ENCODE data around the gene GABRB1. TPM values are rescaled to one million over a fixed set of nuclear protein-coding genes. Genes with fewer than 3 reads are reported as not detected.

GABRB1 gene
- polyA plus RNA-seq, 3 donors from 2014 or later: not detected

GRCh38 chr4:47057991-47058390 is 26.6 kb downstream of the GABRB1 start:
- H3K4me1 Mint-ChIP-seq: no peaks in the 10 kb centered on the region
- peaks cover 0 to 7% (median 4%) of the 10 kb centered on the region in 3 donors for H3K27me3 Mint-ChIP-seq (ENCODE audit: low read depth in 3 of 3)
- no peak for DNase-seq
- peaks cover 0 to 2% (median 0%) of the 10 kb centered on the region in 6 donors for H3K9me3 Mint-ChIP-seq
- no peak overlapping the region for H3K4me3 Mint-ChIP-seq
- H3K36me3 Mint-ChIP-seq: no peaks in the 10 kb centered on the region
- H3K27ac Mint-ChIP-seq: no peak overlapping the region

- DNase-seq: no peak
- no peak overlapping the region for H3K4me3 Mint-ChIP-seq
- H3K9me3 Mint-ChIP-seq: peaks cover 0 to 5% (median 0%) of the 10 kb centered on the region in 6 donors
- no peaks in the 10 kb centered on the region for H3K4me1 Mint-ChIP-seq
- peaks cover 0 to 4% (median 0%) of the 10 kb centered on the region in 3 donors for H3K36me3 Mint-ChIP-seq
- H3K27me3 Mint-ChIP-seq (ENCODE audit: low read depth in 3 of 3): peaks cover 0 to 9% (median 4%) of the 10 kb centered on the region in 3 donors
- no peak overlapping the region for H3K27ac Mint-ChIP-seq
Measured at GRCh38 chr4:47060561-47060960, 29.2 kb downstream of the GABRB1 start.

GRCh38 chr4:47061435-47061834 is 30.1 kb downstream of the GABRB1 start:
- Mint-ChIP-seq H3K4me3 (no peak overlapping the region), H3K4me1 (no peaks in the 10 kb centered on the region), H3K36me3 (peaks cover 0 to 4% (median 0%) of the 10 kb centered on the region in 3 donors), H3K27ac (no peak overlapping the region), H3K9me3 (peaks cover 0 to 5% (median 0%) of the 10 kb centered on the region in 6 donors), H3K27me3 (ENCODE audit: low read depth in 3 of 3) (peaks cover 0 to 4% (median 0%) of the 10 kb centered on the region in 3 donors)
- DNase-seq: no peak

GRCh38 chr4:47065051-47065481 is 33.7 kb downstream of the GABRB1 start:
- DNase-seq: no peak
- no peaks in the 10 kb centered on the region for H3K4me1 Mint-ChIP-seq
- peaks cover 0 to 4% (median 0%) of the 10 kb centered on the region in 3 donors for H3K36me3 Mint-ChIP-seq
- peak overlapping the region in 1 of 6 donors; percentile 15 for H3K27ac Mint-ChIP-seq
- peaks cover 0 to 5% (median under 1%) of the 10 kb centered on the region in 6 donors for H3K9me3 Mint-ChIP-seq
- no peak overlapping the region for H3K4me3 Mint-ChIP-seq
- peaks cover 0 to 3% (median 2%) of the 10 kb centered on the region in 3 donors for H3K27me3 Mint-ChIP-seq (ENCODE audit: low read depth in 3 of 3)

- peaks cover 0 to 4% (median 0%) of the 10 kb centered on the region in 6 donors for H3K9me3 Mint-ChIP-seq
- DNase-seq: no peak
- no peak overlapping the region for H3K27ac Mint-ChIP-seq
- no peaks in the 10 kb centered on the region for H3K36me3 Mint-ChIP-seq
- no peak overlapping the region for H3K4me3 Mint-ChIP-seq
- H3K4me1 Mint-ChIP-seq: no peaks in the 10 kb centered on the region
- peaks cover 0 to 4% (median 2%) of the 10 kb centered on the region in 3 donors for H3K27me3 Mint-ChIP-seq (ENCODE audit: low read depth in 3 of 3)
Measured at GRCh38 chr4:47068986-47069385, 37.6 kb downstream of the GABRB1 start.

GRCh38 chr4:47071901-47072341 is 40.6 kb downstream of the GABRB1 start:
- H3K36me3 Mint-ChIP-seq: no peaks in the 10 kb centered on the region
- DNase-seq: no peak
- no peaks in the 10 kb centered on the region for H3K4me1 Mint-ChIP-seq
- no peak overlapping the region for H3K27ac Mint-ChIP-seq
- no peak overlapping the region for H3K4me3 Mint-ChIP-seq
- peaks cover 0 to 2% (median 0%) of the 10 kb centered on the region in 6 donors for H3K9me3 Mint-ChIP-seq
- peaks cover 0 to 4% (median 4%) of the 10 kb centered on the region in 3 donors for H3K27me3 Mint-ChIP-seq (ENCODE audit: low read depth in 3 of 3)

- Mint-ChIP-seq H3K27ac (no peak overlapping the region), H3K9me3 (peaks cover 0 to 4% (median 0%) of the 10 kb centered on the region in 6 donors), H3K4me1 (no peaks in the 10 kb centered on the region), H3K27me3 (ENCODE audit: low read depth in 3 of 3) (peaks cover 0 to 7% (median 4%) of the 10 kb centered on the region in 3 donors), H3K36me3 (no peaks in the 10 kb centered on the region), H3K4me3 (no peak overlapping the region)
- no peak for DNase-seq
Measured at GRCh38 chr4:47073647-47074046, 42.3 kb downstream of the GABRB1 start.

- H3K4me3 Mint-ChIP-seq: no peak overlapping the region
- H3K4me1 Mint-ChIP-seq: no peaks in the 10 kb centered on the region
- H3K27me3 Mint-ChIP-seq (ENCODE audit: low read depth in 3 of 3): peaks cover 0 to 7% (median 1%) of the 10 kb centered on the region in 3 donors
- no peak for DNase-seq
- peaks cover 0 to 7% (median 0%) of the 10 kb centered on the region in 6 donors for H3K9me3 Mint-ChIP-seq
- H3K27ac Mint-ChIP-seq: no peak overlapping the region
- no peaks in the 10 kb centered on the region for H3K36me3 Mint-ChIP-seq
Measured at GRCh38 chr4:47074816-47075215, 43.4 kb downstream of the GABRB1 start.

GRCh38 chr4:47075262-47075661 is 43.9 kb downstream of the GABRB1 start:
- Mint-ChIP-seq H3K27me3 (ENCODE audit: low read depth in 3 of 3) (peaks cover 0 to 7% (median 1%) of the 10 kb centered on the region in 3 donors), H3K4me1 (no peaks in the 10 kb centered on the region), H3K27ac (no peak overlapping the region), H3K4me3 (no peak overlapping the region), H3K36me3 (no peaks in the 10 kb centered on the region), H3K9me3 (peaks cover 0 to 7% (median 0%) of the 10 kb centered on the region in 6 donors)
- no peak for DNase-seq

GRCh38 chr4:47075919-47076318 is 44.6 kb downstream of the GABRB1 start:
- peaks cover 0 to 5% (median 0%) of the 10 kb centered on the region in 6 donors for H3K9me3 Mint-ChIP-seq
- no peaks in the 10 kb centered on the region for H3K36me3 Mint-ChIP-seq
- no peak overlapping the region for H3K27ac Mint-ChIP-seq
- H3K4me3 Mint-ChIP-seq: no peak overlapping the region
- H3K27me3 Mint-ChIP-seq (ENCODE audit: low read depth in 3 of 3): peaks cover 0 to 5% (median 0%) of the 10 kb centered on the region in 3 donors
- DNase-seq: no peak
- H3K4me1 Mint-ChIP-seq: no peaks in the 10 kb centered on the region

- no peak overlapping the region for H3K4me3 Mint-ChIP-seq
Measured at GRCh38 chr4:47084111-47084510, 52.7 kb downstream of the GABRB1 start.

GRCh38 chr4:47084795-47085194 is 53.4 kb downstream of the GABRB1 start:
- H3K36me3 Mint-ChIP-seq: no peaks in the 10 kb centered on the region
- H3K9me3 Mint-ChIP-seq: no peaks in the 10 kb centered on the region
- DNase-seq: no peak
- no peaks in the 10 kb centered on the region for H3K4me1 Mint-ChIP-seq
- H3K27ac Mint-ChIP-seq: no peak overlapping the region
- H3K4me3 Mint-ChIP-seq: no peak overlapping the region
- H3K27me3 Mint-ChIP-seq (ENCODE audit: low read depth in 3 of 3): peaks cover 2 to 9% (median 6%) of the 10 kb centered on the region in 3 donors

More at GRCh38 chr4:47084111-47084510, 52.7 kb downstream of the GABRB1 start:
- H3K36me3 Mint-ChIP-seq: no peaks in the 10 kb centered on the region
- H3K9me3 Mint-ChIP-seq: no peaks in the 10 kb centered on the region
- DNase-seq: no peak
- H3K4me1 Mint-ChIP-seq: no peaks in the 10 kb centered on the region
- peaks cover 2 to 9% (median 6%) of the 10 kb centered on the region in 3 donors for H3K27me3 Mint-ChIP-seq (ENCODE audit: low read depth in 3 of 3)
- H3K27ac Mint-ChIP-seq: no peak overlapping the region

GRCh38 chr4:47088298-47088697 is 56.9 kb downstream of the GABRB1 start:
- Mint-ChIP-seq H3K36me3 (no peaks in the 10 kb centered on the region), H3K9me3 (no peaks in the 10 kb centered on the region), H3K27me3 (ENCODE audit: low read depth in 3 of 3) (peaks cover 1 to 6% (median 2%) of the 10 kb centered on the region in 3 donors), H3K4me3 (no peak overlapping the region), H3K4me1 (no peaks in the 10 kb centered on the region), H3K27ac (no peak overlapping the region)
- DNase-seq: no peak

- no peak for DNase-seq
- Mint-ChIP-seq H3K9me3 (peaks cover 0 to 5% (median 0%) of the 10 kb centered on the region in 6 donors), H3K27ac (no peak overlapping the region), H3K27me3 (ENCODE audit: low read depth in 3 of 3) (peaks cover 0 to 2% (median 2%) of the 10 kb centered on the region in 3 donors), H3K4me3 (no peak overlapping the region), H3K4me1 (no peaks in the 10 kb centered on the region), H3K36me3 (no peaks in the 10 kb centered on the region)
Measured at GRCh38 chr4:47095884-47096283, 64.5 kb downstream of the GABRB1 start.

GRCh38 chr4:47101453-47101852 is 70.1 kb downstream of the GABRB1 start:
- no peak for DNase-seq
- no peaks in the 10 kb centered on the region for H3K36me3 Mint-ChIP-seq

More at GRCh38 chr4:47101453-47101852, 70.1 kb downstream of the GABRB1 start:
- Mint-ChIP-seq H3K27me3 (ENCODE audit: low read depth in 3 of 3) (peaks cover 0 to 2% (median 0%) of the 10 kb centered on the region in 3 donors), H3K9me3 (peaks cover 0 to 5% (median 0%) of the 10 kb centered on the region in 6 donors), H3K27ac (no peak overlapping the region), H3K4me3 (no peak overlapping the region), H3K4me1 (no peaks in the 10 kb centered on the region)

Data from immature natural killer cell (primary cell).